H1 (cell line): ENCODE results near the gene OGFOD1. TPM values are rescaled to one million over a fixed set of nuclear protein-coding genes. Genes with fewer than 3 reads are reported as not detected.

Experiments
- CTCF ChIA-PET: fragments of 300-600 bp; sonication (Branson Sonifier 250); formaldehyde crosslinking; loops from one replicate; lab custom pipeline; 2021; ENCODE audit not compliant: partially characterized antibody; lab: Charles Lee
- POLR2A ChIA-PET: fragments of 300-600 bp; sonication (Branson Sonifier 250); formaldehyde crosslinking; loops from one replicate; lab custom pipeline; 2021; ENCODE audit warnings: inconsistent platforms; ENCODE audit not compliant: partially characterized antibody; lab: Charles Lee
- DNase-seq, 2 experiments: peaks; one replicate each; pipeline versions ENCODE4 v3.0.0 to v3.0.0-alpha.2; 2010 to 2022; ENCODE audit warnings: low spot score in 2 of 2, low read depth in 1 of 2, mixed read lengths in 1 of 2
- FAIRE-seq: peaks from 2 replicates; lab custom pipeline; 2011; peaks lifted over from hg19 to GRCh38; lab: Jason Lieb, UNC
- H2AFZ ChIP-seq: 2 replicates; pipeline ENCODE4 v1.8.1; 2012; ENCODE audit warnings: low read length, inconsistent platforms
- H2AK5ac ChIP-seq: 2 replicates; pipeline ENCODE4 v1.6.1; 2013; ENCODE audit warnings: low read depth, low read length
- H2BK120ac ChIP-seq: replicated peaks from 2 replicates; pipeline ENCODE3; 2013; ENCODE audit warnings: low read depth, low read length, inconsistent platforms
- H2BK12ac ChIP-seq: 2 replicates; pipeline ENCODE4 v1.6.1; 2013; ENCODE audit warnings: low read depth, low read length
- H2BK15ac ChIP-seq: 2 replicates; pipeline ENCODE4 v1.6.1; 2013; ENCODE audit warnings: low read length
- H2BK20ac ChIP-seq: 2 replicates; pipeline ENCODE4 v1.6.1; 2013; ENCODE audit warnings: low read length
- H2BK5ac ChIP-seq: 2 replicates; pipeline ENCODE4 v1.6.1; 2013; ENCODE audit warnings: low read depth, low read length
- H3K14ac ChIP-seq: 2 replicates; pipeline ENCODE4 v1.6.1; 2013; ENCODE audit warnings: inconsistent platforms; ENCODE audit not compliant: insufficient read length
- H3K18ac ChIP-seq: 2 replicates; pipeline ENCODE4 v1.6.1; 2013; ENCODE audit warnings: low read length; ENCODE audit errors: extremely low read depth
- H3K23ac ChIP-seq: 2 replicates; pipeline ENCODE4 v1.6.1; 2013; ENCODE audit warnings: inconsistent platforms; ENCODE audit not compliant: insufficient read length
- H3K23me2 ChIP-seq: 2 replicates; pipeline ENCODE4 v1.6.1; 2013; ENCODE audit warnings: low read depth, low read length
- H3K27ac ChIP-seq: 2 replicates; pipeline ENCODE4 v1.6.1; 2011; ENCODE audit warnings: low read depth, low read length, inconsistent platforms
- H3K27me3 ChIP-seq, 4 experiments: replicated peaks in 1 of 4; 1 replicate in 1 of 4; 2 replicates in 3 of 4; pipeline versions ENCODE4 v1.6.1 to v1.8.1; 2011 to 2013; ENCODE audit warnings: low read length in 3 of 4, mild to moderate bottlenecking in 3 of 4, inconsistent platforms in 2 of 4, mixed read lengths in 2 of 4, moderate library complexity in 1 of 4; ENCODE audit not compliant: control insufficient read depth in 3 of 4, insufficient read depth in 3 of 4; ENCODE audit errors: extremely low read depth in 1 of 4
- H3K36me3 ChIP-seq, 4 experiments: 2 replicates each; pipeline versions ENCODE4 v1.6.1 to v1.8.1; 2011 to 2013; ENCODE audit warnings: mild to moderate bottlenecking in 4 of 4, low read length in 3 of 4, moderate library complexity in 2 of 4, control low read depth in 1 of 4, inconsistent platforms in 1 of 4; ENCODE audit not compliant: insufficient read depth in 4 of 4, control insufficient read depth in 2 of 4
- H3K4ac ChIP-seq: replicated peaks from 2 replicates; pipeline ENCODE3; 2013; ENCODE audit warnings: low read length, low read depth, mixed read lengths, inconsistent platforms; ENCODE audit not compliant: insufficient read length
- H3K4me1 ChIP-seq, 4 experiments: replicated peaks in 1 of 4; 1 replicate in 1 of 4; 2 replicates in 3 of 4; pipeline versions ENCODE4 v1.6.1 to v1.8.1; 2011 to 2013; ENCODE audit warnings: low read length in 3 of 4, inconsistent platforms in 2 of 4, mixed read lengths in 1 of 4; ENCODE audit not compliant: insufficient read depth in 4 of 4, control insufficient read depth in 3 of 4
- H3K4me2 ChIP-seq, 2 experiments: 2 replicates each; pipeline versions ENCODE4 v1.6.1 to v1.8.1; 2011 to 2013; ENCODE audit warnings: low read depth in 2 of 2, low read length in 2 of 2, control low read depth in 1 of 2, inconsistent platforms in 1 of 2, mild to moderate bottlenecking in 1 of 2; ENCODE audit not compliant: insufficient read depth in 1 of 2
- H3K4me3 ChIP-seq, 4 experiments: fragments of 200-600, 300-600 bp in 1 of 4; sonication (generic), shearing (Covaris generic), sonication (Bioruptor Twin) in 1 of 4; 2 replicates each; pipeline versions ENCODE4 v1.5.1 to v1.8.1; 2011 to 2016; ENCODE audit warnings: low read length in 4 of 4, low read depth in 3 of 4, control low read depth in 2 of 4, inconsistent platforms in 2 of 4, mild to moderate bottlenecking in 2 of 4, mixed read lengths in 1 of 4, moderate library complexity in 1 of 4; ENCODE audit not compliant: insufficient read depth in 2 of 4; ENCODE audit errors: extremely low read depth in 1 of 4
- H3K56ac ChIP-seq: replicated peaks from 2 replicates; pipeline ENCODE3; 2013; ENCODE audit warnings: low read depth, mild to moderate bottlenecking, mixed read lengths, low read length, inconsistent platforms; ENCODE audit not compliant: insufficient read length
- H3K79me1 ChIP-seq: 2 replicates; pipeline ENCODE4 v1.6.1; 2013; ENCODE audit warnings: low read depth, low read length, control low read depth
- H3K79me2 ChIP-seq, 2 experiments: 2 replicates each; pipeline versions ENCODE4 v1.6.1 to v1.8.1; 2012 to 2013; ENCODE audit warnings: low read length in 2 of 2, mild to moderate bottlenecking in 2 of 2, inconsistent platforms in 1 of 2; ENCODE audit not compliant: insufficient read depth in 2 of 2, control insufficient read depth in 1 of 2
- H3K9ac ChIP-seq, 4 experiments: replicated peaks in 1 of 4; 1 replicate in 1 of 4; 2 replicates in 3 of 4; pipeline versions ENCODE4 v1.6.1 to v1.8.1; 2011 to 2013; ENCODE audit warnings: low read depth in 3 of 4, low read length in 3 of 4, control low read depth in 2 of 4, mild to moderate bottlenecking in 2 of 4, moderate library complexity in 2 of 4, inconsistent platforms in 1 of 4; ENCODE audit errors: extremely low read depth in 1 of 4
- H3K9me3 ChIP-seq, 2 experiments: 2 replicates each; pipeline versions ENCODE4 v1.6.1 to v1.8.1; 2012 to 2013; ENCODE audit warnings: mild to moderate bottlenecking in 2 of 2, moderate library complexity in 2 of 2, control low read depth in 1 of 2, inconsistent platforms in 1 of 2, low read depth in 1 of 2, low read length in 1 of 2, mixed read lengths in 1 of 2; ENCODE audit not compliant: insufficient read depth in 2 of 2
- H4K20me1 ChIP-seq, 2 experiments: replicated peaks in 1 of 2; 2 replicates each; pipeline versions ENCODE3 to v1.8.1; 2011 to 2013; ENCODE audit warnings: inconsistent platforms in 2 of 2, low read length in 2 of 2, mild to moderate bottlenecking in 1 of 2; ENCODE audit not compliant: insufficient read depth in 2 of 2, control insufficient read depth in 1 of 2
- H4K5ac ChIP-seq: 2 replicates; pipeline ENCODE4 v1.6.1; 2013; ENCODE audit warnings: low read length, low read depth, mixed read lengths, inconsistent platforms; ENCODE audit not compliant: insufficient read length
- H4K8ac ChIP-seq: 2 replicates; pipeline ENCODE4 v1.8.0; 2013; ENCODE audit warnings: mild to moderate bottlenecking, moderate library complexity, low read length, inconsistent platforms; ENCODE audit not compliant: insufficient read depth; ENCODE audit errors: extremely low read depth
- H4K91ac ChIP-seq: replicated peaks from 2 replicates; pipeline ENCODE3; 2013; ENCODE audit warnings: low read length, mixed read lengths, inconsistent platforms; ENCODE audit not compliant: insufficient read length
- CHD1 ChIP-seq: IDR thresholded peaks from 2 replicates; pipeline ENCODE4 v1.6.1; 2012; ENCODE audit warnings: low read depth, low read length, improper control_type of control experiment
- CTBP2 ChIP-seq: IDR thresholded peaks from 2 replicates; pipeline ENCODE4 v1.7.0; 2011; ENCODE audit warnings: borderline replicate concordance, mild to moderate bottlenecking, moderate library complexity, mixed read lengths, low read length; ENCODE audit not compliant: insufficient read depth, insufficient read length
- EP300 ChIP-seq, 2 experiments: IDR thresholded peaks; 1 replicate in 1 of 2; 2 replicates in 1 of 2; pipeline ENCODE4 v1.6.1; 2011 to 2012; ENCODE audit warnings: low read depth in 2 of 2, low read length in 2 of 2, mild to moderate bottlenecking in 2 of 2, borderline replicate concordance in 1 of 2, inconsistent platforms in 1 of 2, moderate library complexity in 1 of 2
- HDAC6 ChIP-seq: IDR thresholded peaks from one replicate; pipeline ENCODE4 v1.7.1; 2012; ENCODE audit warnings: low read depth, mild to moderate bottlenecking, inconsistent platforms, low read length, moderate library complexity
- JUN ChIP-seq: IDR thresholded peaks from 2 replicates; pipeline ENCODE4 v1.6.1; 2011; ENCODE audit warnings: low read depth, mild to moderate bottlenecking, improper control_type of control experiment, low read length
- KDM4A ChIP-seq: IDR thresholded peaks from one replicate; pipeline ENCODE4 v1.7.1; 2012; ENCODE audit warnings: low read depth, mild to moderate bottlenecking, moderate library complexity, low read length, inconsistent platforms; ENCODE audit not compliant: severe bottlenecking
- NRF1 ChIP-seq: IDR thresholded peaks from 2 replicates; pipeline ENCODE4 v1.6.1; 2011; ENCODE audit warnings: mild to moderate bottlenecking, low read depth, low read length, improper control_type of control experiment
- PHF8 ChIP-seq: fragments of 200-600 bp; sonication (generic); conservative IDR thresholded peaks from 2 replicates; pipeline ENCODE4 v1.7.1; 2012; ENCODE audit warnings: low read depth, mild to moderate bottlenecking, inconsistent platforms, low read length, moderate library complexity
- RFX5 ChIP-seq: IDR thresholded peaks from 2 replicates; pipeline ENCODE4 v1.6.1; 2011; ENCODE audit warnings: low read depth, low read length, improper control_type of control experiment, borderline replicate concordance
- SIN3A ChIP-seq, 2 experiments: IDR thresholded peaks in 1 of 2; conservative IDR thresholded peaks in 1 of 2; 2 replicates each; pipeline ENCODE4 v1.6.1; 2011 to 2012; ENCODE audit warnings: low read length in 2 of 2, improper control_type of control experiment in 1 of 2, low read depth in 1 of 2, mild to moderate bottlenecking in 1 of 2
- TAF1 ChIP-seq: IDR thresholded peaks from 2 replicates; pipeline ENCODE4 v1.6.1; 2011; ENCODE audit warnings: mild to moderate bottlenecking, low read depth, low read length
- YY1 ChIP-seq: IDR thresholded peaks from 2 replicates; pipeline ENCODE4 v1.6.1; 2011; ENCODE audit warnings: low read depth, mild to moderate bottlenecking, low read length
- WGBS, 2 experiments: shearing (Covaris generic) in 1 of 2; methylation state at CpG; one replicate each; pipeline versions ENCODE4 v1.1.6 to v1.1.7; 2013 to 2015; ENCODE audit warnings: low lambda C conversion rate in 2 of 2, mixed read lengths in 2 of 2, inconsistent platforms in 1 of 2, low coverage in 1 of 2, missing lambda C conversion rate in 1 of 2; ENCODE audit not compliant: insufficient replicate concordance in 2 of 2, insufficient coverage in 1 of 2, insufficient read length in 1 of 2; ENCODE audit errors: extremely low coverage in 1 of 2, missing lambda C conversion rate in 1 of 2; 5-methylcytosine and 5-hydroxymethylcytosine counted together
- polyA plus RNA-seq, 7 experiments: library from polyadenylated mRNA; depleted of rRNA in 3 of 7; stranded (reverse) in 5 of 7; unstranded in 2 of 7; fragments of >200 nt in 5 of 7; fragments of 200-250 nt in 2 of 7; gene quantifications; 1 replicate in 5 of 7; 2 replicates in 1 of 7; 4 replicates in 1 of 7; pipeline versions ENCODE4 v1.2.1 to v1.2.3, GENCODE V29; 2011 to 2013; ENCODE audit warnings: missing spikeins in 2 of 7, mixed read lengths in 2 of 7
- total RNA-seq: library from RNA; stranded (reverse); fragmentation: NEBNext Ultra II Directional; extraction: Animal tissue kit (Norgen Biotek cat#: 25700); gene quantifications from 2 replicates; pipeline ENCODE4 v1.2.1, GENCODE V29; 2021

OGFOD1 gene
- total and polyA plus RNA-seq, 2 of the 8 experiments (the other 6 are each of a cell fraction or from before 2014, with no cell fraction given) = 24.6 to 61.4 TPM

- H3K36me3 ChIP-seq = no peaks in the 10 kb centered on the region; a peak in 1 of 8 replicates
- peak overlapping the region; percentile 79 to 85 for H3K4me2 ChIP-seq
- ChIA-PET POLR2A (no interaction called here), CTCF (no interaction called here)
- peaks cover 0 to 12% (median 8%) of the 10 kb centered on the region in 4 experiments; a peak in 6 of 7 replicates for H3K4me1 ChIP-seq
- no peak overlapping the region for H4K5ac ChIP-seq
- DNase-seq (peak in 1 of 2 experiments; percentile 63), FAIRE-seq (no peak)
- no peak overlapping the region for H3K23ac ChIP-seq
- no peak overlapping the region for H2AK5ac ChIP-seq
- peaks cover 2 to 11% of the 10 kb centered on the region in 2 experiments for H4K20me1 ChIP-seq
- WGBS, 2 experiments = 3% methylated on average over 30 of the region's 79 CpGs; no CpG with 5 or more reads in 1 of the 2 experiments
- H3K56ac ChIP-seq = no peak overlapping the region
- H4K8ac ChIP-seq = peak overlapping the region; percentile 52; the same call in 1 of the 2 replicates
- H3K27me3 ChIP-seq = peaks cover 0 to 6% (median 3%) of the 10 kb centered on the region in 4 experiments; a peak in 3 of 7 replicates
- no peak overlapping the region for H2AFZ ChIP-seq
- H3K79me1 ChIP-seq = no peaks in the 10 kb centered on the region
- H2BK20ac ChIP-seq = no peak overlapping the region
- no peak overlapping the region for H3K27ac ChIP-seq
- H3K14ac ChIP-seq = no peak overlapping the region
- H3K9ac ChIP-seq = peak overlapping the region in 3 of 4 experiments; percentile 35 to 59 (median 56); a peak in 5 of 7 replicates
- peak overlapping the region; percentile 80; the same call in 1 of the 2 replicates for H3K18ac ChIP-seq
- H4K91ac ChIP-seq = no peak overlapping the region
- H3K79me2 ChIP-seq = peaks cover 0 to 21% of the 10 kb centered on the region in 2 experiments; a peak in 1 of 4 replicates
- no peak overlapping the region for H2BK5ac ChIP-seq
- H3K4me3 ChIP-seq = peak overlapping the region; percentile 57 to 83 (median 67)
- peaks cover 9% of the 10 kb centered on the region; the same call in 1 of the 2 replicates for H3K23me2 ChIP-seq
- H2BK12ac ChIP-seq = no peak overlapping the region
- H2BK15ac ChIP-seq = no peak overlapping the region
- H3K4ac ChIP-seq = no peak overlapping the region
- no peaks in the 10 kb centered on the region for H3K9me3 ChIP-seq
- no peak overlapping the region for H2BK120ac ChIP-seq
- no peak for TF ChIP-seq JUN
- no peak for TF ChIP-seq CHD1
- no peak for TF ChIP-seq YY1
- TF ChIP-seq HDAC6 = no peak
- no peak for TF ChIP-seq EP300 (IDR thresholded peaks at IDR 0.05; ENCODE audit: borderline replicate concordance in 1 of 2, low read depth in 2 of 2, low read length in 2 of 2)
- TF ChIP-seq SIN3A (conservative IDR thresholded peaks at IDR 0.05 in 1 of 2, IDR thresholded peaks at IDR 0.05 in 1 of 2; ENCODE audit: low read depth in 1 of 2, low read length in 2 of 2) = peak in 1 of 2 experiments; percentile 66; a peak in 1 of 4 replicates
- TF ChIP-seq NRF1 = no peak
- peak; percentile 56 for TF ChIP-seq PHF8
- no peak for TF ChIP-seq RFX5
- peak; percentile 85 for TF ChIP-seq KDM4A
- TF ChIP-seq CTBP2 = peak; percentile 52
- no peak for TF ChIP-seq TAF1
Observed at GRCh38 chr16:56424791-56425438, 26.4 kb upstream of the OGFOD1 start.
